Measurements from ENCODE around the gene MARVELD1.
"Not testable (repeated sequence)": the region's sequence is repeated elsewhere in the genome, so short reads cannot be mapped to it uniquely, and the experiment has no call there.

MARVELD1 gene

GRCh38 chr10:97690133-97690532 lies 23.4 kb upstream of the MARVELD1 start:
- DNase-seq (ENCODE audit: low spot score) = no peak

GRCh38 chr10:97698072-97698655 lies 15.4 kb upstream of the MARVELD1 start:
- DNase-seq (ENCODE audit: low spot score) = not testable (repeated sequence)

GRCh38 chr10:97701438-97702069 lies 12.0 kb upstream of the MARVELD1 start:
- peak; percentile 75 for DNase-seq (ENCODE audit: low spot score)

- no peak for DNase-seq (ENCODE audit: low spot score)
Observed at GRCh38 chr10:97703398-97704067, 10.0 kb upstream of the MARVELD1 start.

- DNase-seq (ENCODE audit: low spot score) = no peak
Observed at GRCh38 chr10:97704341-97704740, 9.2 kb upstream of the MARVELD1 start.

GRCh38 chr10:97705006-97705670 lies 8.4 kb upstream of the MARVELD1 start:
- DNase-seq (ENCODE audit: low spot score) = peak; percentile 60

GRCh38 chr10:97707134-97707861 lies 6.2 kb upstream of the MARVELD1 start:
- no peak for DNase-seq (ENCODE audit: low spot score)

GRCh38 chr10:97708167-97708566 lies 5.4 kb upstream of the MARVELD1 start:
- no peak for DNase-seq (ENCODE audit: low spot score)

- DNase-seq (ENCODE audit: low spot score) = peak; percentile 68
Observed at GRCh38 chr10:97708976-97709946, 4.3 kb upstream of the MARVELD1 start.

GRCh38 chr10:97711640-97712572 lies 1.6 kb upstream of the MARVELD1 start:
- DNase-seq (ENCODE audit: low spot score) = no peak

- peak; percentile 76 for DNase-seq (ENCODE audit: low spot score)
Observed at GRCh38 chr10:97713826-97714400, 383 bp downstream of the MARVELD1 start.

GRCh38 chr10:97714401-97715258 lies 1.1 kb downstream of the MARVELD1 start:
- DNase-seq (ENCODE audit: low spot score) = peak; percentile 62

GRCh38 chr10:97715259-97715874 lies 1.8 kb downstream of the MARVELD1 start:
- DNase-seq (ENCODE audit: low spot score) = no peak

- no peak for DNase-seq (ENCODE audit: low spot score)
Observed at GRCh38 chr10:97717627-97718026, 4.1 kb downstream of the MARVELD1 start.

GRCh38 chr10:97718178-97718577 lies 4.6 kb downstream of the MARVELD1 start:
- no peak for DNase-seq (ENCODE audit: low spot score)

- DNase-seq (ENCODE audit: low spot score) = peak; percentile 90
Observed at GRCh38 chr10:97718659-97719142, 5.2 kb downstream of the MARVELD1 start.

GRCh38 chr10:97719602-97720001 lies 6.1 kb downstream of the MARVELD1 start:
- DNase-seq (ENCODE audit: low spot score) = no peak
